GM23338 (cell line): ENCODE data around the gene TNF. TPM values are rescaled to one million over a fixed set of nuclear protein-coding genes. Genes with fewer than 3 reads are reported as not detected.
A peak's percentile ranks its signal among the peaks of the same experiment; 100 is the strongest.

ENCODE experiments used
- ATAC-seq: fragments of 200-7000 bp; cut with Tn5 transposase; 3 replicates; pipeline ENCODE4 v1.9.1; 2020
- DNase-seq: peaks from one replicate; pipeline ENCODE4 v3.0.0-alpha.2; 2015; ENCODE audit warnings: low spot score
- H2AFZ ChIP-seq: fragments of 200-600 bp; sonication (generic); 2 replicates; pipeline ENCODE4 v1.8.0; 2016; ENCODE audit warnings: antibody characterized with exemption, mild to moderate bottlenecking, moderate library complexity
- H3F3A ChIP-seq: fragments of 200-600 bp; sonication (generic); replicated peaks from 2 replicates; pipeline ENCODE4 v1.8.0; 2017; ENCODE audit warnings: antibody characterized with exemption, mixed run types, low read depth
- H3K27ac ChIP-seq: fragments of 200-600 bp; sonication (generic); 2 replicates; pipeline ENCODE4 v1.6.1; 2016; ENCODE audit warnings: low read depth
- H3K27me3 ChIP-seq: fragments of 200-600 bp; sonication (generic); 2 replicates; pipeline ENCODE4 v1.8.0; 2016; ENCODE audit warnings: mild to moderate bottlenecking, mixed run types, moderate library complexity; ENCODE audit not compliant: insufficient read depth
- H3K36me3 ChIP-seq: fragments of 200-600 bp; sonication (generic); 2 replicates; pipeline ENCODE4 v1.8.0; 2016; ENCODE audit warnings: mild to moderate bottlenecking; ENCODE audit not compliant: insufficient read depth
- H3K4me1 ChIP-seq: fragments of 200-600 bp; sonication (generic); 2 replicates; pipeline ENCODE4 v1.8.0; 2016; ENCODE audit warnings: mild to moderate bottlenecking, moderate library complexity; ENCODE audit not compliant: insufficient read depth
- H3K4me2 ChIP-seq: fragments of 200-600 bp; sonication (generic); 2 replicates; pipeline ENCODE4 v1.7.1; 2017; ENCODE audit warnings: mixed run types
- H3K4me3 ChIP-seq: fragments of 200-600 bp; sonication (generic); 2 replicates; pipeline ENCODE4 v1.6.1; 2016; ENCODE audit warnings: mixed run types
- H3K79me2 ChIP-seq: fragments of 200-600 bp; sonication (generic); replicated peaks from 2 replicates; pipeline ENCODE4 v1.8.0; 2017; ENCODE audit warnings: mild to moderate bottlenecking; ENCODE audit not compliant: insufficient read depth
- H3K9me2 ChIP-seq: fragments of 200-600 bp; sonication (generic); 2 replicates; pipeline ENCODE4 v1.8.0; 2017; ENCODE audit not compliant: insufficient read depth
- H4K20me1 ChIP-seq: fragments of 200-600 bp; sonication (generic); replicated peaks from 2 replicates; pipeline ENCODE4 v1.8.0; 2017; ENCODE audit warnings: mild to moderate bottlenecking; ENCODE audit not compliant: insufficient read depth
- H3K27ac Mint-ChIP-seq: 2 replicates; pipeline ENCODE4 v1.8.0; 2020; ENCODE audit warnings: inconsistent platforms, mild to moderate bottlenecking, moderate library complexity, mixed read lengths
- H3K27me3 Mint-ChIP-seq: 3 replicates; pipeline ENCODE4 v1.8.0; 2022; ENCODE audit warnings: low read depth, mild to moderate bottlenecking, moderate library complexity, mixed read lengths, inconsistent platforms; ENCODE audit not compliant: insufficient read depth, poor library complexity
- H3K36me3 Mint-ChIP-seq: 3 replicates; pipeline ENCODE4 v1.8.0; 2021; ENCODE audit warnings: low read depth, mild to moderate bottlenecking, inconsistent platforms, moderate library complexity, mixed read lengths
- H3K4me1 Mint-ChIP-seq: 3 replicates; pipeline ENCODE4 v1.8.0; 2020; ENCODE audit warnings: mild to moderate bottlenecking, inconsistent platforms, mixed read lengths
- H3K4me3 Mint-ChIP-seq: 3 replicates; pipeline ENCODE4 v1.8.0; 2021; ENCODE audit warnings: moderate library complexity, mild to moderate bottlenecking, inconsistent platforms, mixed read lengths
- H3K9me3 Mint-ChIP-seq: 3 replicates; pipeline ENCODE4 v1.8.0; 2020; ENCODE audit warnings: moderate library complexity, mild to moderate bottlenecking, inconsistent platforms, mixed read lengths
- CREB1 ChIP-seq: fragments of 250-450 bp; sonication (Bioruptor Pico); IDR thresholded peaks from 2 replicates; pipeline ENCODE4 v1.5.0; 2020; ENCODE audit warnings: low read depth, mild to moderate bottlenecking, moderate library complexity
- EZH2 ChIP-seq: fragments of 200-600 bp; sonication (generic); IDR thresholded peaks from one replicate; pipeline ENCODE4 v1.8.0; 2017; ENCODE audit warnings: antibody characterized with exemption, mild to moderate bottlenecking, low read depth; ENCODE audit not compliant: unreplicated experiment
- EZH2phosphoT487 ChIP-seq: fragments of 200-600 bp; sonication (generic); IDR thresholded peaks from one replicate; pipeline ENCODE4 v1.8.1; 2018; ENCODE audit warnings: antibody characterized with exemption; ENCODE audit not compliant: unreplicated experiment
- JUNB ChIP-seq: IDR thresholded peaks from one replicate; pipeline ENCODE4 v1.6.1; 2016; ENCODE audit warnings: antibody characterized with exemption; ENCODE audit not compliant: unreplicated experiment
- NANOG ChIP-seq: IDR thresholded peaks from 2 replicates; pipeline ENCODE4 v1.6.1; 2016; ENCODE audit warnings: antibody characterized with exemption, borderline replicate concordance
- POLR2AphosphoS5 ChIP-seq: IDR thresholded peaks from 2 replicates; pipeline ENCODE4 v1.6.1; 2016; ENCODE audit warnings: antibody characterized with exemption, low read depth
- STAT1 ChIP-seq: IDR thresholded peaks from one replicate; pipeline ENCODE4 v1.6.1; 2016; ENCODE audit warnings: antibody characterized with exemption; ENCODE audit not compliant: unreplicated experiment
- ZNF114 ChIP-seq: fragments of 250-450 bp; sonication (Bioruptor Pico); IDR thresholded peaks from 2 replicates; pipeline ENCODE4 v1.5.0; 2020; ENCODE audit warnings: mild to moderate bottlenecking, moderate library complexity
- ZNF331 ChIP-seq: fragments of 250-450 bp; sonication (Bioruptor Pico); IDR thresholded peaks from 2 replicates; pipeline ENCODE4 v1.5.0; 2020; ENCODE audit warnings: low read depth, mild to moderate bottlenecking, moderate library complexity
- polyA plus RNA-seq: library from polyadenylated mRNA; unstranded; fragments of >200 nt; fragmentation: Nextera tagmentation; extraction: Ambion mirVana; gene quantifications from 2 replicates; pipeline ENCODE4 v1.2.1, GENCODE V29; 2016
- total RNA-seq: library from RNA; depleted of rRNA; stranded (reverse); fragments of >200 nt; shearing (Covaris generic); gene quantifications from 2 replicates; pipeline ENCODE4 v1.2.3, GENCODE V29; 2014
- TF ChIP-seq, protein P1 (sequence below): IDR thresholded peaks from 2 replicates; pipeline ENCODE4 v1.6.1; 2016; ENCODE audit warnings: antibody characterized with exemption
- TF ChIP-seq, protein P2 (sequence below): IDR thresholded peaks from one replicate; pipeline ENCODE4 v1.6.1; 2018; ENCODE audit warnings: antibody characterized with exemption; ENCODE audit not compliant: unreplicated experiment
- TF ChIP-seq, protein P3 (sequence below), 2 experiments: fragments of 200-600 bp in 1 of 2; sonication (generic) in 1 of 2; conservative IDR thresholded peaks; 2 replicates each; pipeline versions ENCODE4 v1.5.1 to v1.6.1; 2016 to 2017; ENCODE audit warnings: antibody characterized with exemption in 2 of 2, low read depth in 2 of 2, mild to moderate bottlenecking in 2 of 2, moderate library complexity in 1 of 2
- TF ChIP-seq, protein P4 (sequence below): fragments of 250-450 bp; sonication (Bioruptor Pico); IDR thresholded peaks from 2 replicates; pipeline ENCODE4 v1.5.0; 2020; ENCODE audit warnings: mild to moderate bottlenecking, moderate library complexity

TNF gene
- total and polyA plus RNA-seq, 2 experiments from 2014 or later, result 0.11 TPM; not detected in 1

DNA sequence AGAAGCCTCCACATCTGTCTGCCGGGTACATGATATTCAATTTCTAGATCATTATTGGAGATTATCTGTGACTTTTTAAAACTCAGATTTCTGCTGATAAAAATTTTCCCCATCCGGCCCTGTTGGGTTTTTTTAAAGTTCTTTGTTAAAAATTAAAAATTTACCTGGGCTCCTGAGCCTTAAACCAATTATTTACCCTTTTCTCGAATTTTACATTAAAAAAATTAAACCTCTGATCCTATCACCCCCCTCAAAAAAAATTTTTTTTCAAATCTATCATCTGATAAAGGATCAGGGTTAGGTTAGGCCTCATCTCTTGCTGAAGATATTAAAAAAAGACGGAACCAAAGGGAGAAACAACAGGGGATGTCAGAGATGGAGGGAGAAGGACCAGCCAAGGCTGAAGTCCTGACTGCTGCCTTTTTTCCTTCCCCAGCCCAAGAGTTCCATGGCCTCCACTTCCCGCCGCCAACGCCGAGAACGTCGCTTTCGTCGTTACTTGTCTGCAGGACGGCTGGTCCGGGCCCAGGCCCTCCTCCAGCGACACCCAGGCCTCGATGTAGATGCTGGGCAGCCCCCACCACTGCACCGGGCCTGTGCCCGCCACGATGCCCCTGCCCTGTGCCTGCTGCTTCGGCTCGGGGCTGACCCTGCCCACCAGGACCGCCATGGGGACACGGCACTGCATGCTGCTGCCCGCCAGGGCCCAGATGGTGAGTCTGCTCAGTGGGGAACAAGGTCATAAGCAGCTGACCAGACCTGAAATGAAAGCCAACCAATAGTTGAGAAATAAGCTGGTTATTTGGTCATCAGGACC lies 27.4 kb upstream of the TNF start:
- H3K36me3 ChIP-seq, result 0 out of 2 replicates have a peak, but pooled peaks cover 8% of the 10 kb centered on the region
- no peak overlapping the region for H2AFZ ChIP-seq
- no peaks in the 10 kb centered on the region for H3K9me2 ChIP-seq
- no peaks in the 10 kb centered on the region for H4K20me1 ChIP-seq
- H3F3A ChIP-seq, result 0 out of 2 replicates have a peak, but pooled peaks cover 4% of the 10 kb centered on the region
- Mint-ChIP-seq H3K4me3 (peak overlapping the region; percentile 76), H3K4me1 (peaks cover 18% of the 10 kb centered on the region), H3K27me3 (peaks cover 5% of the 10 kb centered on the region), H3K27ac (peak overlapping the region; percentile 95), H3K9me3 (no peaks in the 10 kb centered on the region), H3K36me3 (peaks cover 25% of the 10 kb centered on the region)
- H3K4me3 ChIP-seq, result peak overlapping the region; percentile 58
- H3K4me2 ChIP-seq, result peak overlapping the region; percentile 72
- ATAC-seq (no peak), DNase-seq (peak; percentile 17)
- peak overlapping the region; percentile 46 for H3K27ac ChIP-seq
- H3K27me3 ChIP-seq, result no peaks in the 10 kb centered on the region
- H3K79me2 ChIP-seq, result peaks cover 16% of the 10 kb centered on the region
- TF ChIP-seq CREB1 (CRISPR knock-in tag) (no peak), ZNF114 (CRISPR knock-in tag) (no peak), ZNF331 (CRISPR knock-in tag) (no peak), EZH2phosphoT487 (no peak), EZH2 (no peak), STAT1 (no peak), JUNB (no peak), POLR2AphosphoS5 (no peak), NANOG (no peak)
- TF ChIP-seq, protein P1, sequence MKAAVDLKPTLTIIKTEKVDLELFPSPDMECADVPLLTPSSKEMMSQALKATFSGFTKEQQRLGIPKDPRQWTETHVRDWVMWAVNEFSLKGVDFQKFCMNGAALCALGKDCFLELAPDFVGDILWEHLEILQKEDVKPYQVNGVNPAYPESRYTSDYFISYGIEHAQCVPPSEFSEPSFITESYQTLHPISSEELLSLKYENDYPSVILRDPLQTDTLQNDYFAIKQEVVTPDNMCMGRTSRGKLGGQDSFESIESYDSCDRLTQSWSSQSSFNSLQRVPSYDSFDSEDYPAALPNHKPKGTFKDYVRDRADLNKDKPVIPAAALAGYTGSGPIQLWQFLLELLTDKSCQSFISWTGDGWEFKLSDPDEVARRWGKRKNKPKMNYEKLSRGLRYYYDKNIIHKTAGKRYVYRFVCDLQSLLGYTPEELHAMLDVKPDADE, result no peak
- TF ChIP-seq, protein P2, sequence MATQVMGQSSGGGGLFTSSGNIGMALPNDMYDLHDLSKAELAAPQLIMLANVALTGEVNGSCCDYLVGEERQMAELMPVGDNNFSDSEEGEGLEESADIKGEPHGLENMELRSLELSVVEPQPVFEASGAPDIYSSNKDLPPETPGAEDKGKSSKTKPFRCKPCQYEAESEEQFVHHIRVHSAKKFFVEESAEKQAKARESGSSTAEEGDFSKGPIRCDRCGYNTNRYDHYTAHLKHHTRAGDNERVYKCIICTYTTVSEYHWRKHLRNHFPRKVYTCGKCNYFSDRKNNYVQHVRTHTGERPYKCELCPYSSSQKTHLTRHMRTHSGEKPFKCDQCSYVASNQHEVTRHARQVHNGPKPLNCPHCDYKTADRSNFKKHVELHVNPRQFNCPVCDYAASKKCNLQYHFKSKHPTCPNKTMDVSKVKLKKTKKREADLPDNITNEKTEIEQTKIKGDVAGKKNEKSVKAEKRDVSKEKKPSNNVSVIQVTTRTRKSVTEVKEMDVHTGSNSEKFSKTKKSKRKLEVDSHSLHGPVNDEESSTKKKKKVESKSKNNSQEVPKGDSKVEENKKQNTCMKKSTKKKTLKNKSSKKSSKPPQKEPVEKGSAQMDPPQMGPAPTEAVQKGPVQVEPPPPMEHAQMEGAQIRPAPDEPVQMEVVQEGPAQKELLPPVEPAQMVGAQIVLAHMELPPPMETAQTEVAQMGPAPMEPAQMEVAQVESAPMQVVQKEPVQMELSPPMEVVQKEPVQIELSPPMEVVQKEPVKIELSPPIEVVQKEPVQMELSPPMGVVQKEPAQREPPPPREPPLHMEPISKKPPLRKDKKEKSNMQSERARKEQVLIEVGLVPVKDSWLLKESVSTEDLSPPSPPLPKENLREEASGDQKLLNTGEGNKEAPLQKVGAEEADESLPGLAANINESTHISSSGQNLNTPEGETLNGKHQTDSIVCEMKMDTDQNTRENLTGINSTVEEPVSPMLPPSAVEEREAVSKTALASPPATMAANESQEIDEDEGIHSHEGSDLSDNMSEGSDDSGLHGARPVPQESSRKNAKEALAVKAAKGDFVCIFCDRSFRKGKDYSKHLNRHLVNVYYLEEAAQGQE, result no peak
- TF ChIP-seq, protein P3, sequence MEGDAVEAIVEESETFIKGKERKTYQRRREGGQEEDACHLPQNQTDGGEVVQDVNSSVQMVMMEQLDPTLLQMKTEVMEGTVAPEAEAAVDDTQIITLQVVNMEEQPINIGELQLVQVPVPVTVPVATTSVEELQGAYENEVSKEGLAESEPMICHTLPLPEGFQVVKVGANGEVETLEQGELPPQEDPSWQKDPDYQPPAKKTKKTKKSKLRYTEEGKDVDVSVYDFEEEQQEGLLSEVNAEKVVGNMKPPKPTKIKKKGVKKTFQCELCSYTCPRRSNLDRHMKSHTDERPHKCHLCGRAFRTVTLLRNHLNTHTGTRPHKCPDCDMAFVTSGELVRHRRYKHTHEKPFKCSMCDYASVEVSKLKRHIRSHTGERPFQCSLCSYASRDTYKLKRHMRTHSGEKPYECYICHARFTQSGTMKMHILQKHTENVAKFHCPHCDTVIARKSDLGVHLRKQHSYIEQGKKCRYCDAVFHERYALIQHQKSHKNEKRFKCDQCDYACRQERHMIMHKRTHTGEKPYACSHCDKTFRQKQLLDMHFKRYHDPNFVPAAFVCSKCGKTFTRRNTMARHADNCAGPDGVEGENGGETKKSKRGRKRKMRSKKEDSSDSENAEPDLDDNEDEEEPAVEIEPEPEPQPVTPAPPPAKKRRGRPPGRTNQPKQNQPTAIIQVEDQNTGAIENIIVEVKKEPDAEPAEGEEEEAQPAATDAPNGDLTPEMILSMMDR (conservative IDR thresholded peaks at IDR 0.05; ENCODE audit: low read depth in 2 of 2), result no peak
- TF ChIP-seq, protein P4, sequence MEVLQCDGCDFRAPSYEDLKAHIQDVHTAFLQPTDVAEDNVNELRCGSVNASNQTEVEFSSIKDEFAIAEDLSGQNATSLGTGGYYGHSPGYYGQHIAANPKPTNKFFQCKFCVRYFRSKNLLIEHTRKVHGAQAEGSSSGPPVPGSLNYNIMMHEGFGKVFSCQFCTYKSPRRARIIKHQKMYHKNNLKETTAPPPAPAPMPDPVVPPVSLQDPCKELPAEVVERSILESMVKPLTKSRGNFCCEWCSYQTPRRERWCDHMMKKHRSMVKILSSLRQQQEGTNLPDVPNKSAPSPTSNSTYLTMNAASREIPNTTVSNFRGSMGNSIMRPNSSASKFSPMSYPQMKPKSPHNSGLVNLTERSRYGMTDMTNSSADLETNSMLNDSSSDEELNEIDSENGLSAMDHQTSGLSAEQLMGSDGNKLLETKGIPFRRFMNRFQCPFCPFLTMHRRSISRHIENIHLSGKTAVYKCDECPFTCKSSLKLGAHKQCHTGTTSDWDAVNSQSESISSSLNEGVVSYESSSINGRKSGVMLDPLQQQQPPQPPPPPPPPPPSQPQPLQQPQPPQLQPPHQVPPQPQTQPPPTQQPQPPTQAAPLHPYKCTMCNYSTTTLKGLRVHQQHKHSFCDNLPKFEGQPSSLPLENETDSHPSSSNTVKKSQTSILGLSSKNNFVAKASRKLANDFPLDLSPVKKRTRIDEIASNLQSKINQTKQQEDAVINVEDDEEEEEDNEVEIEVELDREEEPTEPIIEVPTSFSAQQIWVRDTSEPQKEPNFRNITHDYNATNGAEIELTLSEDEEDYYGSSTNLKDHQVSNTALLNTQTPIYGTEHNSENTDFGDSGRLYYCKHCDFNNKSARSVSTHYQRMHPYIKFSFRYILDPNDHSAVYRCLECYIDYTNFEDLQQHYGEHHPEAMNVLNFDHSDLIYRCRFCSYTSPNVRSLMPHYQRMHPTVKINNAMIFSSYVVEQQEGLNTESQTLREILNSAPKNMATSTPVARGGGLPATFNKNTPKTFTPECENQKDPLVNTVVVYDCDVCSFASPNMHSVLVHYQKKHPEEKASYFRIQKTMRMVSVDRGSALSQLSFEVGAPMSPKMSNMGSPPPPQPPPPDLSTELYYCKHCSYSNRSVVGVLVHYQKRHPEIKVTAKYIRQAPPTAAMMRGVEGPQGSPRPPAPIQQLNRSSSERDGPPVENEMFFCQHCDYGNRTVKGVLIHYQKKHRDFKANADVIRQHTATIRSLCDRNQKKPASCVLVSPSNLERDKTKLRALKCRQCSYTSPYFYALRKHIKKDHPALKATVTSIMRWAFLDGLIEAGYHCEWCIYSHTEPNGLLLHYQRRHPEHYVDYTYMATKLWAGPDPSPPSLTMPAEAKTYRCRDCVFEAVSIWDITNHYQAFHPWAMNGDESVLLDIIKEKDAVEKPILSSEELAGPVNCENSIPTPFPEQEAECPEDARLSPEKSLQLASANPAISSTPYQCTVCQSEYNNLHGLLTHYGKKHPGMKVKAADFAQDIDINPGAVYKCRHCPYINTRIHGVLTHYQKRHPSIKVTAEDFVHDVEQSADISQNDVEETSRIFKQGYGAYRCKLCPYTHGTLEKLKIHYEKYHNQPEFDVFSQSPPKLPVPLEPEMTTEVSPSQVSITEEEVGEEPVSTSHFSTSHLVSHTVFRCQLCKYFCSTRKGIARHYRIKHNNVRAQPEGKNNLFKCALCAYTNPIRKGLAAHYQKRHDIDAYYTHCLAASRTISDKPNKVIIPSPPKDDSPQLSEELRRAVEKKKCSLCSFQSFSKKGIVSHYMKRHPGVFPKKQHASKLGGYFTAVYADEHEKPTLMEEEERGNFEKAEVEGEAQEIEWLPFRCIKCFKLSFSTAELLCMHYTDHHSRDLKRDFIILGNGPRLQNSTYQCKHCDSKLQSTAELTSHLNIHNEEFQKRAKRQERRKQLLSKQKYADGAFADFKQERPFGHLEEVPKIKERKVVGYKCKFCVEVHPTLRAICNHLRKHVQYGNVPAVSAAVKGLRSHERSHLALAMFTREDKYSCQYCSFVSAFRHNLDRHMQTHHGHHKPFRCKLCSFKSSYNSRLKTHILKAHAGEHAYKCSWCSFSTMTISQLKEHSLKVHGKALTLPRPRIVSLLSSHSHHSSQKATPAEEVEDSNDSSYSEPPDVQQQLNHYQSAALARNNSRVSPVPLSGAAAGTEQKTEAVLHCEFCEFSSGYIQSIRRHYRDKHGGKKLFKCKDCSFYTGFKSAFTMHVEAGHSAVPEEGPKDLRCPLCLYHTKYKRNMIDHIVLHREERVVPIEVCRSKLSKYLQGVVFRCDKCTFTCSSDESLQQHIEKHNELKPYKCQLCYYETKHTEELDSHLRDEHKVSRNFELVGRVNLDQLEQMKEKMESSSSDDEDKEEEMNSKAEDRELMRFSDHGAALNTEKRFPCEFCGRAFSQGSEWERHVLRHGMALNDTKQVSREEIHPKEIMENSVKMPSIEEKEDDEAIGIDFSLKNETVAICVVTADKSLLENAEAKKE (CRISPR knock-in tag), result no peak
- H3K4me1 ChIP-seq, result peaks cover 10% of the 10 kb centered on the region; the same call in 1 of the 2 replicates
